Measurements from ENCODE around the gene JPH4. TPM values are rescaled to one million over a fixed set of nuclear protein-coding genes. Genes with fewer than 3 reads are reported as not detected.

The JPH4 gene
- total and polyA plus RNA-seq, 2 donors (not counting 1 experiment from before 2014, with no cell fraction given), result not detected

DNA sequence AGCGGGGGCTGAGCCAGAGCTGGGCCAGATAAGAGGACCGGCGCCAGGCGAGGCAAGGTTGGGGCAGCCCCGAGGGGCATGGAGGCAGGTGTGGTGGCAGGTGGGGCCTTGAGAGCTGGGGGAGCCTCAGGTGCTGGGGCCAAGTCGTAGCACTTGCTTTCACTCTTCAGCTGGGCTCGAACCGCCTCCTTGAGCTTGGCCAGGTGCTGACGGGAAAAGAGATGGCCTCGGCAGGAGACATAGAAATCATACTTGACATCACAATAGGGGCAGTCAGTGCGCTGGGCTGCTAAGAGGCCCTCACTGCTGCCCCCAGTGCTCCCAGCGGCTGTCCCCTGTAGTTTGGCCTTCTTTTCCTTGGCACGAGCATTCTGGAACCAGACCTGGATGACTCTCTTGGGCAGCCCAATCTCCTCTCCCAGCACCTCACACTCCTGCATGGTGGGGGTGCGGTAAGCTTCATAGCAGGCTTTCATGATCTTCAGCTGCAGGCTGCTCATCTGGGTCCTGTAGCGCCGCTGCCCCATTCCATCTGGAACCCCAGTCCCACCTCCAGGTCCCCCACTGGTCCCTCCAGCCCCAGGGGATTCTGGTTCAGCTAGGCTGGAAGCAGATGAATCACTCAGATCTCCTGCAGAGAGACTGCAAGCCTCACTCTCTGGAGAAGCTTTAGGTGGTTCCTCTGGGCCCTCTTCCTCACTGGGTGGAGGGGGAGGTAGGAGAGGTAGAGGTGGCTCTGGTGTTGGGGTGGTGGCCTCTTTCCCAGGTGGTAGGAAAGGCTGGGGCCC, 55.2 kb downstream of the JPH4 start:
- H3K27ac ChIP-seq (ENCODE audit: insufficient read depth, low read length), result no peak overlapping the region
- H3K4me2 ChIP-seq (ENCODE audit: extremely low read depth, insufficient read depth, low read length), result no peak overlapping the region
- TF ChIP-seq, protein P1, sequence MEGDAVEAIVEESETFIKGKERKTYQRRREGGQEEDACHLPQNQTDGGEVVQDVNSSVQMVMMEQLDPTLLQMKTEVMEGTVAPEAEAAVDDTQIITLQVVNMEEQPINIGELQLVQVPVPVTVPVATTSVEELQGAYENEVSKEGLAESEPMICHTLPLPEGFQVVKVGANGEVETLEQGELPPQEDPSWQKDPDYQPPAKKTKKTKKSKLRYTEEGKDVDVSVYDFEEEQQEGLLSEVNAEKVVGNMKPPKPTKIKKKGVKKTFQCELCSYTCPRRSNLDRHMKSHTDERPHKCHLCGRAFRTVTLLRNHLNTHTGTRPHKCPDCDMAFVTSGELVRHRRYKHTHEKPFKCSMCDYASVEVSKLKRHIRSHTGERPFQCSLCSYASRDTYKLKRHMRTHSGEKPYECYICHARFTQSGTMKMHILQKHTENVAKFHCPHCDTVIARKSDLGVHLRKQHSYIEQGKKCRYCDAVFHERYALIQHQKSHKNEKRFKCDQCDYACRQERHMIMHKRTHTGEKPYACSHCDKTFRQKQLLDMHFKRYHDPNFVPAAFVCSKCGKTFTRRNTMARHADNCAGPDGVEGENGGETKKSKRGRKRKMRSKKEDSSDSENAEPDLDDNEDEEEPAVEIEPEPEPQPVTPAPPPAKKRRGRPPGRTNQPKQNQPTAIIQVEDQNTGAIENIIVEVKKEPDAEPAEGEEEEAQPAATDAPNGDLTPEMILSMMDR (conservative IDR thresholded peaks at IDR 0.05 in 1 of 2, IDR thresholded peaks at IDR 0.05 in 1 of 2; ENCODE audit: low read depth in 1 of 2, low read length in 2 of 2), result no peak
- no peak for TF ChIP-seq EZH2 (IDR thresholded peaks at IDR 0.05; ENCODE audit: low read length, missing control alignments)
- no peaks in the 10 kb centered on the region for H4K20me1 ChIP-seq (ENCODE audit: control insufficient read depth, extremely low read depth, insufficient read depth, low read length)
- H3K36me3 ChIP-seq (ENCODE audit: control insufficient read depth, insufficient read depth, low read length), result no peaks in the 10 kb centered on the region
- H3K9ac ChIP-seq (ENCODE audit: insufficient read depth, low read length), result no peak overlapping the region
- H3K27me3 ChIP-seq (ENCODE audit: control insufficient read depth, insufficient read depth, low read length), result no peaks in the 10 kb centered on the region
- no peaks in the 10 kb centered on the region for H3K4me1 ChIP-seq (ENCODE audit: control insufficient read depth, extremely low read depth, insufficient read depth, low read length)
- no peaks in the 10 kb centered on the region for H3K9me3 ChIP-seq (ENCODE audit: control insufficient read depth, insufficient read depth, low read depth, low read length)
- no peak overlapping the region for H3K4me3 ChIP-seq (replicated peaks in 1 of 4; ENCODE audit: control extremely low read depth in 1 of 4, insufficient read depth in 1 of 4, low read depth in 3 of 4, low read length in 4 of 4)
- H3K79me2 ChIP-seq (ENCODE audit: control insufficient read depth, insufficient read depth, low read length), result no peaks in the 10 kb centered on the region
- DNase-seq (ENCODE audit: low read depth in 2 of 2), result no peak
- no peak overlapping the region for H2AFZ ChIP-seq (ENCODE audit: low read length)

DNA sequence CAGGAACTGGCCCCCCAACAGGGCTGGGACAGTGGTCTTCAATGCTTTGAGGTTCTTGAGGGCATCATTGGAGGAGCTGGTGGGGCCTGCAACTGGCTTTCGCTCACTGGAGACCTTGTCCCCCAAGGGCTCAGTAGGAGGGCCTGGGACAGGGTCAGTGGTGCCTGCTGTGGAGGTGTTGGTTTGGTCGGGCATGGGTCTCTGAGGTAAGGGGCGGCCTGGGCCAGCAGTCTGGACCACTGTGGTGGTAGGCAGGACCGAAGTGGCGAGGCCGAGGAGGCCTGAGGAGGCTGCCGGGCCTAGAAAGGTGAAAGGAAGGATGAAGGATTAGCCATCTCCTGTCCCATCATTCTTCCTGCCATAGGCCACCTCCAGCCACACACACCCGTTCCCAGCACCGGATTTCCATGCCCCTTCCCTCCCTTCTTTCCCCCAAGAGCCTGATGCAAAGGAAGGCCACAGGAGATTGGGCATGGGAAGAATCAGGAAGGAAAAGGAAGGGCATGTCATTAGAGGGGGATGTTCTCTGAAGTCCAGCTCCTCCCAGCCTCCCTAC, 55.9 kb downstream of the JPH4 start:
- H3K79me2 ChIP-seq (ENCODE audit: control insufficient read depth, insufficient read depth, low read length), result no peaks in the 10 kb centered on the region
- no peaks in the 10 kb centered on the region for H3K4me1 ChIP-seq (ENCODE audit: control insufficient read depth, extremely low read depth, insufficient read depth, low read length)
- no peak overlapping the region for H3K27ac ChIP-seq (ENCODE audit: insufficient read depth, low read length)
- H3K27me3 ChIP-seq (ENCODE audit: control insufficient read depth, insufficient read depth, low read length), result no peaks in the 10 kb centered on the region
- no peaks in the 10 kb centered on the region for H4K20me1 ChIP-seq (ENCODE audit: control insufficient read depth, extremely low read depth, insufficient read depth, low read length)
- H3K9ac ChIP-seq (ENCODE audit: insufficient read depth, low read length), result no peak overlapping the region
- no peaks in the 10 kb centered on the region for H3K9me3 ChIP-seq (ENCODE audit: control insufficient read depth, insufficient read depth, low read depth, low read length)
- no peak overlapping the region for H3K4me2 ChIP-seq (ENCODE audit: extremely low read depth, insufficient read depth, low read length)
- no peak overlapping the region for H2AFZ ChIP-seq (ENCODE audit: low read length)
- H3K36me3 ChIP-seq (ENCODE audit: control insufficient read depth, insufficient read depth, low read length), result no peaks in the 10 kb centered on the region
- H3K4me3 ChIP-seq (replicated peaks in 1 of 4; ENCODE audit: control extremely low read depth in 1 of 4, insufficient read depth in 1 of 4, low read depth in 3 of 4, low read length in 4 of 4), result no peak overlapping the region
- TF ChIP-seq, protein P1 (conservative IDR thresholded peaks at IDR 0.05 in 1 of 2, IDR thresholded peaks at IDR 0.05 in 1 of 2; ENCODE audit: low read depth in 1 of 2, low read length in 2 of 2), result no peak
- no peak for TF ChIP-seq EZH2 (IDR thresholded peaks at IDR 0.05; ENCODE audit: low read length, missing control alignments)
- no peak for DNase-seq (ENCODE audit: low read depth in 2 of 2)

DNA sequence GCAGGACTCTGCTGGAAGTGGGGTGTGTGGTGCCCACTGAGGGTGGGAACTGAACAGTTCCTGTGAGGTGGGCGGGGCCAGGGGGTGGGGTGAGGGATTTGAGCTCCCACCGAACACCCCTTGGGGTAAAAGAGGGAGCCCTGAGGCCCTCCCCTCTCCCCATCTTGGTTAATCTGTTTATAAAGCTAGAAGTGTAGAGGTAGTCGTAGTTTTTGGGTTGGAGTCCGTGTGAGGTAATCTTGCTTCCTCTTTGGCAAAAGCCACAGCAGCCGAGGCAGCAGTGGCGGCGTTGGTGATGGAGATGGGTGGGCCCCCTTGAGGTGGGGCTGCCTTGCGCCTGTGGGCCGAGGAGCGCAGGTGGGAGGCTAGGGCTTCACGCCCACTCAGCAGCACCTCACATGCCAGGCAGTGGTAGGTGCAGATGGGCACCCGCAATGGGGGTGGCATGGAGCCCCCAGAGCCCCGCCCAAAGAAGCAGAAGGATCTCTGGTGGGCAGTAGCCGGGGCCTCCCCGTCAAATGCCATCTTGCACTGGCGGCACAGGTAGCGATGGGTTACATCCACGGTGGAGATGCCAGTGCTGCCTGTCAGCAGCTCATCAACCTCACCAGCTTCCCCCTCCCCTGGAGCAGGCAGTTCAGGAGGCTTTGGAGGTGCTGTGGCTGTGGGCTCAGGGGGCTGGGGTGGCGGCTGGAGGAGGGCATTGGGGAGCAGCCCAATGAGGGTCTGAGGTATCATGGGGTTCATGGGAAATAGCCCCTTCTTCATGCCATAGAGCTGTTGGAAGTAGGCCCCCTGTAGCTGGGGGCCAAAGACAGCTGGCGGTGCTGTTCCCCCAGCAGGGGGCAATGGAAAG, 56.6 kb downstream of the JPH4 start:
- Histone ChIP-seq H3K4me3 (replicated peaks in 1 of 4; ENCODE audit: control extremely low read depth in 1 of 4, insufficient read depth in 1 of 4, low read depth in 3 of 4, low read length in 4 of 4) (no peak overlapping the region), H3K4me1 (ENCODE audit: control insufficient read depth, extremely low read depth, insufficient read depth, low read length) (no peaks in the 10 kb centered on the region), H3K9me3 (ENCODE audit: control insufficient read depth, insufficient read depth, low read depth, low read length) (no peaks in the 10 kb centered on the region), H4K20me1 (ENCODE audit: control insufficient read depth, extremely low read depth, insufficient read depth, low read length) (no peaks in the 10 kb centered on the region), H3K79me2 (ENCODE audit: control insufficient read depth, insufficient read depth, low read length) (no peaks in the 10 kb centered on the region), H3K27ac (ENCODE audit: insufficient read depth, low read length) (no peak overlapping the region), H3K36me3 (ENCODE audit: control insufficient read depth, insufficient read depth, low read length) (no peaks in the 10 kb centered on the region), H2AFZ (ENCODE audit: low read length) (no peak overlapping the region), H3K9ac (ENCODE audit: insufficient read depth, low read length) (no peak overlapping the region), H3K27me3 (ENCODE audit: control insufficient read depth, insufficient read depth, low read length) (no peaks in the 10 kb centered on the region), H3K4me2 (ENCODE audit: extremely low read depth, insufficient read depth, low read length) (no peak overlapping the region)
- DNase-seq (ENCODE audit: low read depth in 2 of 2), result no peak
- TF ChIP-seq EZH2 (IDR thresholded peaks at IDR 0.05; ENCODE audit: low read length, missing control alignments), result no peak
- TF ChIP-seq, protein P1 (conservative IDR thresholded peaks at IDR 0.05 in 1 of 2, IDR thresholded peaks at IDR 0.05 in 1 of 2; ENCODE audit: low read depth in 1 of 2, low read length in 2 of 2), result no peak
